BE2C (cell line): Measurements from ENCODE around the gene MKLN1.

Experiments
- DNase-seq: peaks from one replicate; pipeline ENCODE4 v3.0.0-alpha.2; 2020
- H3K27me3 ChIP-seq: fragments of 250-450 bp; sonication (Bioruptor Pico); 2 replicates; pipeline ENCODE4 v1.5.1; 2020; ENCODE audit warnings: mild to moderate bottlenecking
- H3K36me3 ChIP-seq: fragments of 250-450 bp; sonication (Bioruptor Pico); 2 replicates; pipeline ENCODE4 v1.5.1; 2020; ENCODE audit warnings: mild to moderate bottlenecking
- H3K4me1 ChIP-seq: fragments of 250-450 bp; sonication (Bioruptor Pico); 2 replicates; pipeline ENCODE4 v1.5.1; 2020
- H3K4me3 ChIP-seq: 2 replicates; pipeline ENCODE4 v1.5.1; 2011; ENCODE audit warnings: low read depth, low read length
- H3K9me3 ChIP-seq: fragments of 250-450 bp; sonication (Bioruptor Pico); 2 replicates; pipeline ENCODE4 v1.5.1; 2020
- TF ChIP-seq, protein P1 (sequence below): IDR thresholded peaks from 2 replicates; pipeline ENCODE4 v1.5.1; 2012; ENCODE audit warnings: mild to moderate bottlenecking, low read depth, low read length

Gene MKLN1

DNA sequence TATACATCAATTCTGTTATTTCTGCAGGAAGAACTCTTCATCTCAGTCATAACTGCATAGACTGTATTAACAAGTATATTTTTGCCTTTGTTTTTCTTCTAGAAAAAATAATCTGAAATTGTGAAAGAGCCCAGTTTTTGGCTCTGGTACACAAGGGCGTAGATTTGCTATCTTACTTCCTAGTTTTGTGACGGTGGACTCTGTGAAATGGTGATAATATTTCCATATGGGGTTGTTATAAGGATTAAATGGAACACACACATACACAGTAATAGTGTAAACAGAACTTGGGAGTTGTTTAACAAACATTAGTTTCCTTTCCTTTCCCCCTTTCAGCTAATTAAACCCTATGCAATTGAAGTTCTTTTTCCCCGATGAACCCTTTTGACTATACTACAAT, 108.7 kb downstream of the MKLN1 start:
- Histone ChIP-seq H3K36me3 (peaks cover 21% of the 10 kb centered on the region), H3K9me3 (no peaks in the 10 kb centered on the region), H3K4me1 (no peaks in the 10 kb centered on the region), H3K27me3 (no peaks in the 10 kb centered on the region), H3K4me3 (no peak overlapping the region)
- TF ChIP-seq, protein P1, sequence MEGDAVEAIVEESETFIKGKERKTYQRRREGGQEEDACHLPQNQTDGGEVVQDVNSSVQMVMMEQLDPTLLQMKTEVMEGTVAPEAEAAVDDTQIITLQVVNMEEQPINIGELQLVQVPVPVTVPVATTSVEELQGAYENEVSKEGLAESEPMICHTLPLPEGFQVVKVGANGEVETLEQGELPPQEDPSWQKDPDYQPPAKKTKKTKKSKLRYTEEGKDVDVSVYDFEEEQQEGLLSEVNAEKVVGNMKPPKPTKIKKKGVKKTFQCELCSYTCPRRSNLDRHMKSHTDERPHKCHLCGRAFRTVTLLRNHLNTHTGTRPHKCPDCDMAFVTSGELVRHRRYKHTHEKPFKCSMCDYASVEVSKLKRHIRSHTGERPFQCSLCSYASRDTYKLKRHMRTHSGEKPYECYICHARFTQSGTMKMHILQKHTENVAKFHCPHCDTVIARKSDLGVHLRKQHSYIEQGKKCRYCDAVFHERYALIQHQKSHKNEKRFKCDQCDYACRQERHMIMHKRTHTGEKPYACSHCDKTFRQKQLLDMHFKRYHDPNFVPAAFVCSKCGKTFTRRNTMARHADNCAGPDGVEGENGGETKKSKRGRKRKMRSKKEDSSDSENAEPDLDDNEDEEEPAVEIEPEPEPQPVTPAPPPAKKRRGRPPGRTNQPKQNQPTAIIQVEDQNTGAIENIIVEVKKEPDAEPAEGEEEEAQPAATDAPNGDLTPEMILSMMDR: no peak
- DNase-seq: no peak

DNA sequence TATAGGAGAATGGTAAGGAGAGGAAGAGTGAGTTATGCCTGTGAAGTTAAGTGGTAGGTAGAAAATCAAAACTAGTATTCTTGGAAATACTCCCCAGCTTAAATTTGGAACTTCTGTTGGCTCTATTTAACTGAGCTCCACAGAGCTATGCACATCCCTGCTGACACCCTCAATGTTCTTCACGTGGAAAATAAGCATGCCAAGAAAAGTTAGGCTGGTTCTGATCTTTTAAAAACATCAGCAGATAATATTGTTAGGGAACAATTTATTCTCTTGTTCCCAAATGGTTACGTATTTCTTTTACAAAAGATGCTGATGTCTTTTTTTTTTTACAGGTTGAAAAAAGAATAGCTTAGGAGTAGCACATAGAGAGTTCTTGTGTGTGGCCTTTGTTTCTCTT, 111.3 kb downstream of the MKLN1 start:
- no peaks in the 10 kb centered on the region for H3K4me1 ChIP-seq
- no peak for DNase-seq
- no peaks in the 10 kb centered on the region for H3K27me3 ChIP-seq
- H3K9me3 ChIP-seq: no peaks in the 10 kb centered on the region
- TF ChIP-seq, protein P1: no peak
- peaks cover 20% of the 10 kb centered on the region for H3K36me3 ChIP-seq
- no peak overlapping the region for H3K4me3 ChIP-seq

DNA sequence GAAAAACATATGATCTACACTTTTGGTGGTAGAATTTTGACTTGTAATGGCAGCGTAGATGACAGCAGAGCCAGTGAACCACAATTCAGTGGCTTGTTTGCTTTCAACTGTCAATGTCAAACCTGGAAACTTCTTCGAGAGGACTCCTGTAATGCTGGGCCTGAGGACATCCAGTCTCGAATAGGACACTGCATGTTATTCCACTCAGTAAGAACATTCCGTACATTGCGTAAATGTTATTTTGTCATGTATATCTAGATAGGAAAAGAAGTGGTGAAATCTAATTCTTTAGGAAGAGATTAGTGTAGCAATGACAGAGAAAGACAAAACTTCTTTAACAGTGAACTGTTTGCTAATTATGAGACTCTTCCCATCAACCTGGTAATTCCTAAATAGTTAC, 115.8 kb downstream of the MKLN1 start:
- Histone ChIP-seq H3K36me3 (peaks cover 15% of the 10 kb centered on the region), H3K4me3 (no peak overlapping the region), H3K27me3 (no peaks in the 10 kb centered on the region), H3K9me3 (no peaks in the 10 kb centered on the region), H3K4me1 (no peaks in the 10 kb centered on the region)
- no peak for DNase-seq
- TF ChIP-seq, protein P1: no peak

DNA sequence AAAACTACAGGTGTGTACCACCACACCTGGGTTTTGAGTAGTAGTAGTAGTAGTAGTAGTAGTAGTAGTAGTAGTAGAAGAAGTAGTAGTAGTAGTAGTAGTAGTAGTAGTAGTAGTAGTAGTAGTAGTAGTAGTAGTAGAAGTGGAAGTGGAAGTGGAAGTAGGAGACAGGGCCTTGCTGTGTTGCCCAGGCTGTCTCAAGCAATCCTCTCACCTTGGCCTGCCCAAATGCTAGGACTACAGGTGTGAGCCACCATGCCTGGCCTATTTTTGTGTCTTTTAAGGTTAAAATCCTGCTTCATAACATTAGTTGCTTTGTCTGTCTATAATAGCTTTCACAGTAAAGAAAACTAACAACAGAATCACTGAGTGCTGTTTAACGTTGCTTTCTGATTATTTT, 117.0 kb downstream of the MKLN1 start:
- H3K4me1 ChIP-seq: no peaks in the 10 kb centered on the region
- no peak overlapping the region for H3K4me3 ChIP-seq
- no peaks in the 10 kb centered on the region for H3K9me3 ChIP-seq
- DNase-seq: no peak
- H3K27me3 ChIP-seq: no peaks in the 10 kb centered on the region
- TF ChIP-seq, protein P1: no peak
- H3K36me3 ChIP-seq: peaks cover 21% of the 10 kb centered on the region

DNA sequence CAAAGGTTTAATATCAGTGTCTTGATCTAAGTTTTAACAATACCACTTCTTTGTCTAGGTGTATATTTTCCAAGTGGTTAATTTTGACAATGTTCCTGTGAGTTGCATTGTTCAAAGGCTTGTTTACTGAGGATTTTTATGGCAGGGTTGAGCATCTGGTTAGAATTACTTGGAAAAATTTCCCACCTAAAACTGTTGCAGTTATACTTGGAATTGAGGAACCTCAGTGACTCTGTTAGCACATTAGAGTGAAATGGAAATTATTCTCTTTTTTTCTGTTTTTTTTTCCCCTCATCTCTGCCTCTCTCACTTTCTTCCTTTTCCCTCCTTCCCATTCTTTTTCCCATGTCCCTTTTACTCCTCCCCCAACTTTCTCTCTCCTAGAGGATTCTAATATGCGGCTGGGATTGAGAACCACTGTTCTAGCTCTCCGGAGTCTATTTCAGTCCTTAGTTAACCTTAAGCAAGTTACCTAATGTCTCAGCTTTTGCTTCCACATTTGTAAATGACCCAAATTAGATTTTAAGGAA, 121.8 kb downstream of the MKLN1 start:
- H3K4me1 ChIP-seq: no peaks in the 10 kb centered on the region
- no peaks in the 10 kb centered on the region; the same call in 1 of the 2 replicates for H3K9me3 ChIP-seq
- H3K36me3 ChIP-seq: peaks cover 19% of the 10 kb centered on the region
- no peak overlapping the region for H3K4me3 ChIP-seq
- no peaks in the 10 kb centered on the region for H3K27me3 ChIP-seq
- TF ChIP-seq, protein P1: no peak
- DNase-seq: no peak

DNA sequence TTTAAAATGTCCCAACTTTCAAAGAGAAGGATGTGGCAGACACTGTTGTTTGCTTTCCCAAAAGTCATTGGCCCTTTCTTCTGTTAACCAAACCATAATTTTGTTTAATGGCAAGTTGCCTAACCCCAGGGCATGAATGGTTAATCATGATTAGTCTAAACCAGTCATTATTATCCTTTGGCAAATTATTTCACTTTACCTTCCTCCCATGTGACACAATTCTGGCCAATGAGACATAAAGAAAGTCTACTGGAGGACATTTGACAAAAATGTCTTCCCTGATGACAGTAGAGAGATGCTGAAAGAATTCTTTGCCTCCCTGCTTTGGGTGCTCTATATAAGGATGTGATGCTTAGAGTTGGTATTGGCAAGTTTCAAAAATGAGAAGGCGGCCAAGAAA, 126.8 kb downstream of the MKLN1 start:
- Histone ChIP-seq H3K4me1 (peaks cover 3% of the 10 kb centered on the region; the same call in 1 of the 2 replicates), H3K36me3 (peaks cover 5% of the 10 kb centered on the region; the same call in 1 of the 2 replicates), H3K9me3 (no peaks in the 10 kb centered on the region; the same call in 1 of the 2 replicates), H3K27me3 (no peaks in the 10 kb centered on the region), H3K4me3 (no peak overlapping the region)
- DNase-seq: no peak
- TF ChIP-seq, protein P1: no peak
